HG02852 (cell line): Measurements from ENCODE around the gene PSMD11.
A peak's percentile ranks its signal among the peaks of the same experiment; 100 is the strongest.

Source experiments
- ATAC-seq: cut with Tn5 transposase; IDR thresholded peaks from one replicate; pipeline ENCODE4 v1.9.1; 2021; ENCODE audit warnings: mild to moderate bottlenecking, moderate library complexity; ENCODE audit not compliant: unreplicated experiment

The PSMD11 gene

DNA sequence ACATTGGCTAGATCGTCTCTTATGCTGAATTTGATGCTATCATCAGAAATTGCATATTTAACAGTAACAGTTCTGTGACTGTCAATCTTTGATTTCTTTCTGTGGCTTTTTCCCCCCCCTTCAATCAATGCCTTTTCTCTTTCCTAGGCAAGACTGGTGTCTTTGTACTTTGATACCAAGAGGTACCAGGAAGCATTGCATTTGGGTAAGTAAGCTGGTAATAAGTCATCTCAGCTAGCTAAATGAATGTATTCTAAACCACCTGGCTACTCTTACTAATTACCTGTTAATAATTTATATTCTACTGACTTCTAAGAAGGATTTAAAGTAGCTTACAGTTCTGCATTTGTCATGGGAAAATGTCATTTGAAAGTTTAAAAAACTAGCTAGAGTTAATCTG, 20.1 kb downstream of the PSMD11 start:
- ATAC-seq, result no peak

DNA sequence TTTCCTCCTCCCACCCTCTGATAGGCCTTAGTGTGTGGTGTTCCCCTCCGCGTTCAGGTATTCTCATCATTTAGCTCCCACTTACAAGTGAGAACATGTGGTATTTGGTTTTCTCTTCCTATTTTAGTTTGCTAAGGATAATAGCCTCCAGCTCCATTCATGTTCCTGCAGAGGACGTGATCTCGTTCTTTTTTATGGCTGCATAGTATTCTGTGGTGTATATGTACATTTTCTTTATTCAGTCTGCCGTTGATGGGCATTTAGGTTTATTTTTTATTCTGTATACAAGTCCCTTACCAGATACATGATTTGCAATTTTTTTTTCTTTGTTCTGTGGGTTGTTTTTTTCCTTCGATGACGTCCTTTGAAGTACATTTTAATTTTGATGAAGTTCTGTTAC, 23.6 kb downstream of the PSMD11 start:
- no peak for ATAC-seq

DNA sequence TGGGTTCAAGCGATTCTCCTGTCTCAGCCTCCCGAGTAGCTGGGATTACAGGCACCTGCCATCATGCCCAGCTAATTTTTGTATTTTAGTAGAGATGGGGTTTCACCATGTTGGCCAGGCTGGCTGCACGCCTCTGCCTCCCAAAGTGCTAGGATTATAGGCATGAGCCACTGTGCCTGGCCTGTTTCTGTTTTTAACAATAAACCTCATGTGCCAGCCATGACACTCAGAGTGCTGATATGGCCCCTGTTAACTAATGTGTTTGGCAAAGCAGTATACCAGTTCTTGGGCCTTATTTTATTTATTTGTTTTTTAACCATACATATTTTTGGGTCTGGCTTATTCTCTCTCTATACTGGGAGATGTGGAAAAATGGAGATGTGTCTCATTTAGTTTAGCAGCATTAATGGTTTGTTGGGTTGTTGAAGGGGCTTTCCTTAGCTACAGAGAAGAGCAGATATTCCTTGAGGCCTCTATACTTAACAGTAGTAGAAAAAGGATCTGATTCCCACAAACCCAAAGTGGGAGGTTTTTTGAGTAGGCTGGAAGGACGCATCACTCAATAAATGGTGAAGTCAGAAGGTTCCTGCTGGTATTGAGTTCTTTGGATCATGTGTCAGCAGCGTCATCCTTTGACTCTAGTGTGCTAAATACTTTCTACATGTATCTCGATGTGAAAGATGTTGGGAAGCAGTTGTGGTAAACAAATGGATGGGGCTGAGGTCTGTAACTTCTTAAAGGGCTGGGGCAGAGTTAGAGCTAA, 26.3 kb downstream of the PSMD11 start:
- ATAC-seq, result no peak

DNA sequence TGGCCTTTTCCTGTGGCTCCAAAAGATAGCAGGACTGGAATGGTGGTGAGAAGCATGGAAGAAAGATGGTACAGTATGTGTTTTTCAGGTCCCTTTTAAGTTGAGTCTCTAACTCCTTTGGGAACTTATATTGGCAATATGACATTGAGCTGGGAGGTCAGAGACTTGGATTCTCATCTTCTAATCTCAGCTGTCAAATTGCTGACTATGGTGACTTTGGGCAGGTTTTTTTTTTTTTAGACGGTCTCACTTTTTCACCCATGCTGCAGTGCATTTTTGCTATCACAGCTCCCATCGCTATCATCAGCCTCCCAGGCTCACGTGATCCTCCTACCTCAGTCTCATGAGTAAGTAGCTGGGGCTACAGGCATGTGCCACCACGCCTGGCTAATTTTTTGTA, 27.3 kb downstream of the PSMD11 start:
- ATAC-seq, result no peak

DNA sequence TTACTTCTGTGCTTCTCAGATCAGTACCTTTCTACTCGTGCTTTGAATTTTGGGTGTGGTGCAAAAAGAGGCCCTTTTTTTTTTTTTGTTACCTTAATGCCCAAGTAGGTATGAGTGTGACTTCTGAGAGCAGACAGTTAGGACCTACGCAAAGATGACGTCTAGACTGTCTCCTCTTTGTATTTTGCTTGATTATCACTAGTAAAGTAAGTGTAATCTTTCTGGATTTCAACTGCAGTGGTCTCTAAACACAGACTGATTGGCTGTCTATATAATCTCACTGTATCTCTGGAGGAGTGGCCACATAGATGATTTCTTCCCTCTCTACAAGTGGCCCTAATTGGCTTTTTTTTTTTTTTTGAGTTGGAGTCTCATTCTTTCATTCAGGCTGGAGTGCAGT, 30.9 kb downstream of the PSMD11 start:
- ATAC-seq, result no peak

DNA sequence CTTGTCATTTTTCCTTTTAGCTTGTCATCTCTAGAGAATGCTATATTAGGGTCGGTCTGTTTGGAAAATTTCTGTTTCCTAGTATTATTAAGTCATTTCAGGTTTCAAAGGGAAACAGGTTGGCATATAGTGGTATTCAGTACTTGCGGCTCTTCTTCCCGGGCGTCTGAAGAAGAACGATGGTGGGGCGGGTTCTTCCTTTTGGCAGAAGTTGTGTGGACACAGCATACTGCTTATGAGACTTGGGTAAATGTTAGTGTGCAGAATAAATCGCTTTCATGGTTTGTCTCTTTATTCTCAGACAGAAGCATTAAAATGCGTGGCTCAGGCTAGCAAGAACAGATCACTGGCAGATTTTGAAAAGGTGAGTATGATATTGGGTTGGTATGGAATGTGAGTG, 32.9 kb downstream of the PSMD11 start:
- no peak for ATAC-seq

DNA sequence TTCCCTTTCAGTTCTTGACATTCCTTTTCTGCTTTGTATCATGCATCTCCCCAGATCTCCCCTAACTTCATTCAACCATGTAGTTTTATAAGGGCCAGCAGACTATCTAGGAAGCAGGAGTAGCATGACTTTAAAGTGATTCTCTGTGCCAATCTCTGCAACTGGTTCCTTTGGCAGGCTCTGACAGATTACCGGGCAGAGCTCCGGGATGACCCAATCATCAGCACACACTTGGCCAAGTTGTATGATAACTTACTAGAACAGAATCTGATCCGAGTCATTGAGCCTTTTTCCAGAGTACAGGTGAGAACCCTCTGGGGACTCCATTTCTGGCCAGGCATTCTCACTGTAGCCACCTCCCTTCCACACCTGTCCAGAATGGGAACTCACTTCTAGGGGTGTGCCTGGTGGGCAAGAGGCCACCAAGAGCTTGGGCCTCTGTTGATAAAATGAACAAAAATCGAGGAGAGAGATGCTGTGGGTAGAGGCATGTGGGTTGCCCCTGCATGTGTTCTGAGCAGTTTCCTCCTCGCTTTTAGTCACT, 34.8 kb downstream of the PSMD11 start:
- no peak for ATAC-seq

DNA sequence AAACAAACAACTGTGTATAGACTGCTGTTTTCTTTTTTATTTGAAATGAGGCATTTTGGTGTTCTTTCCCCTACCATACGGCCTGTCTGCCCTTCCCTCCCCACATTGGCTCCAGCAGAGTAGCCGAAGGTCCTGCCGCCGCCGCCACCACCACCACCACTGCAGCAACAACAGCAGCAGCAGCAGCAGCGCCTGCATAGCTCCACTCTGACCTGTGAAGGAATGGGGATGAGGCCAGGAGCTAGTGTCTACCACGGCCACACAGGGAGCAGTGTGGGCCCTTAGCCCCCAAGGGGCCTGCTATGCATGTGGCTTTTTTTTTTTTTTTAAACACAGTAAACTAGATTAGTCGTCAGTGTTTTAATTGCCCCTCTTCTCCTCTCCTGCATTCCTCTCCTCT, 36.9 kb downstream of the PSMD11 start:
- no peak for ATAC-seq

DNA sequence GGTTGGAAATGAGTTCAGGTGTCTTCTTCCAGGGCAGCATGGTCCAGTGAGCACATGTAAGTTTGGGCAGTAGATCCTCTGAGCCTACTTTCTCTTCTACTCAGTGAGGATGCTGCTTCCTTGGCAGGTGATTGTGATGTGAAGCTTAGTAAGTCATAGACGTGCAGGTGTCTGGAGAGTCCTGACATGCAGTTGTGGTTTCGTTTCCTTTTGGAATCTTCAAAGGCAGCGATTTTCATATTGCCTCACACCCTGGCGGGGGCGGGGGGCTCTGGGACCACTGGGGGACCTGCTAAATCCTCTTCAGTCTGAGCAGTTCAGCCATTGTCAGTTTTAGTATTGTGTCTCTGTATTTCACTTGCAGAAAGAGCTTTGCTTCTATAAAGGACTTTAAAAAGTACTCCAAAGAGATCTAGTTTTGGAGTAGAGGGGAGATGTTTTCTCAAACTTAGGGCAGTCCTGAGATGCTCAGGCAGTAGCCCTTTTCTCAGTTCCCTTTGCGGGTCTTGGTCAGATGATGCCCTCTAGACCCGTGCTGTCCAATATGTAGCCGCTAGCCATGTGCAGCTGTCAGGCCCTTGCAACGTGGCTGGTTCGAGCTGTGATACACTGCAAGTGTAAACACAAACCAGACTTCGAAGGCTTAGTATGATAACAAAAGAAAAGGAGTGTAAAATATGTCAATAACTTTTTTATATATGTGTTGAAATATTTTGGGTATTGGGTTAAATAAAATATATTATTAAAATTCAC, 38.4 kb downstream of the PSMD11 start:
- no peak for ATAC-seq

DNA sequence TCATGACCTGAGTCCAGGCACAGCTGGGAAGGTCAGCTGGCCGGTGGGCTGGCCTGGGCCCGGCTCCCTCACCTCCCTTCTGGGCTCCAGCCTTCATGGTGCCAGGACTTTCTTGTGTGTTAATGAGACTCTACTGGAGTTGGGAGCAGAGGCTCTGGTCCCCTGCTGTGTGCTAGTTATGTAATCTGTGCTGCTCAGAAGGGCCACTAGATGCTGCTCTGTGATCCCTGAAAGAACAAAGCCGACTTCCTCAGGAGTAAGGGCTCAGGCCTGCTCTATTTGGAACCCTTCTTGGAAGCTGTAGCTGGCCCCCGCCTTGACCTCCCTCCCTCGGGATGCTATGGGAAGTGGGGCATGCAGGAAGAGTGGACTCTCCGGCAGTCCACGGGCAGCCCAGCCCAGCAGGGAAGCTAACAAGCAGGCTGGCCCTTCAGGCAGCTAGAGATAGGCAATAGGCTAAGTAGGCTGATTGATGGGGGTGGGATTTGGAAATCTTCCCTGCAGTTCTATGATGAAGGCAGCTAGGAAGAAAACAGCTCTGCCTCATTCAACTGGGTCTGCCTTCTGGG, 39.2 kb downstream of the PSMD11 start:
- no peak for ATAC-seq

DNA sequence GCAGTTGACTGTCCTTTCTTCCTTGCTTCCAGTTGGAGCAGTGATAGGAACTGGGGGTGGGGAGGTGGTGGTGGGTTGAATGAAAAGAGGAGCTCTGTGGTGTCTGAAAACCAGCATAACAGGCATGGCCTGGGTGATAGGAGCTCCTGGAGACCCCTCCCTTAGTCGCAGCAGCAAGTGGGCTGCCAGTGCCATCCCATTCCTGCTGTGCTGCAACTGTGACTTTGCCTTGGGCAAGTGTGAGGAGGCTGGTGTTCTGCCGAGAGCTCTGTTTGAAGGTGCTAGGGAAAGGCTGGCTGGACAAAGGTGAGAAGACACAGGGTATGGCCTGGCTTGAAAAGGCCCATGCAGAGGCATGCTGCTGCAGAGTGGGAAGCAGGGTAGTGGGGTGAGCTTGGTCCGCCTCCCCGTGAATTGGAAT, 39.7 kb downstream of the PSMD11 start:
- ATAC-seq, result no peak

DNA sequence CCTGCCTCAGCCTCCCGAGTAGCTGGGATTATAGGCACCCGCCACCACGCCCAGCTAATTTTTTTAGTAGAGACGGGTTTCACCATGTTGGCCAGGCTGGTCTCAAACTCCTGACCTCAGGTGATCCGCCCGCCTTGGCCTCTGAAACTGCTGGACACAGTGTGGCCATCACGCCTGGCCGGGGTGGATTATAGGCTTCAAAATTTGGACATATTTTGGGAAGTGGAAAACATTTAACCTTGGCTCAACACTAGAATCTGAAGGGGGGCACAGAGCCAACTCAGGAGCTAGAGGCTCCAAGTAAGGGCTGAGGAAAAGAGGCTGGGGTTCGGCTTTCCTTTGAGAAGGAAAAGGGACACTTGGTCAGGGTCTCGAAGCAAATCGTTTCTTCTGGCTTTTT, 40.3 kb downstream of the PSMD11 start:
- ATAC-seq, result no peak

DNA sequence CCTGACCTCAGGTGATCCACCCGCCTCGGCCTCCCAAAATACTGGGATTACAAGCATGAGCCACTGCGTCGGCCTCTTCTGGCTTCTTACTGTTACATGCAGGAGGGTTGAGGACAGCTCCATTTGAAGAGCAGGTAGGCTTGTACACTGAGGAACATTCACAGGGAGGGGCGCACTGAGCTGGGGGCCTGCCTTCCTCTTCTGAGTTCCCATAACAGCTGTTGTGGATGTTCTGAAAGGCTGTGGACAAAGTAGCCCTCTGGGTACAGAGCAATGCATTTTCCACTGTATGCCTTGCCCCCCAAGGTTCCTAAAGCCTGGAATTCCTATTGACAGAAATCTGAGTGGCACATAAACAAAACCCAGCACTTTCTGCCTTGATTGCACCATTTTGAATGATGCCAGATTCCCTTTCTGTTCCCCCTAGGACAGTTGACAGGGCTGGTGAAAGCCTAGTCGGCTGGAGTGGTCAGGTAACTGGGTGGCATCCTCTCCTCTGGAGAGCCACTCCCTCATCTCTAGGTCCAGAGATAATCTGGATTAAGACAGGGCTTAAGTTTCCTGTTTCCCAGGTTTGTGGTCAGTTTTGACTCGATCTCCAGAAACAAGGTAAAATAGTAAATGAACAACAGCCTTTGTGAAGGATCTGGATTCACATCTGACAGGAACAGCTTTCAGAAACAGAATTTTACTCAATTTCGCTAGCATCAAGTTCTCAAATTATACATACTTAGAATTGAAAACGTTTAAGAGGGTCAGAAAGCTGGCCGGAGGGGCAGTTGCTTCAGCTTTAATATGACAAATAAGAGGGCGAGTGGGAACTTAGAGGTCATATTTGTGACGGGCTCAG, 41.2 kb downstream of the PSMD11 start:
- no peak for ATAC-seq

DNA sequence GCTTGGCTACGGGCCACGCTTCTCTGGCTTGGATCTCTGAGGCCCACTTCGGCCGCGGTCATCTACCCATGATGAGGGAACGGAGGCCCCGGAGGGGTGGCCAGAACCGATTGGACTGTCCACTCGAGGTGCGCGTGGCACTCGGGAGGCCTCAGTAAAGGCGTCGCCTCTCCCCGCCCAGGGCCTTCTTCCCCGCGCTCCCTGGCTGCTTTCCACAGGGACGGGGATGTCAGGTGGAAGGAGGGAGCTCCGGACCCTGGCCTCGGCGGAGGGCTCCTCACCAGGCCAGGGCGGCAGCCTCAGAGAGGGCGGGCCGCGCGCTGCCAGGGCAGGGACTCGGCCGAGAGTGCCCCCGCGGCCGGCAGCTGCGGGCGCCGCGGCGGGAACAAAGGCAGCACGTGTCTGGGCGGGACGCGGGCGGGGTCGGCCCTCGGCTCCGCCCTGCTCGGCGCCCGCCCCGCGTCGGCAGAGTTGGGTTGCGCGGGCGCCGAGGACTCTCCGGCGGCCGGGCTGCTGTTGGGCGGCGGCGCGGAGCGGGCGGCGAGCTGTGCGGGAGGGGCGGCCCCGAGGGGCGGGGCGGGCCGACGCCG, 41.9 kb downstream of the PSMD11 start:
- peak; percentile 44 for ATAC-seq

DNA sequence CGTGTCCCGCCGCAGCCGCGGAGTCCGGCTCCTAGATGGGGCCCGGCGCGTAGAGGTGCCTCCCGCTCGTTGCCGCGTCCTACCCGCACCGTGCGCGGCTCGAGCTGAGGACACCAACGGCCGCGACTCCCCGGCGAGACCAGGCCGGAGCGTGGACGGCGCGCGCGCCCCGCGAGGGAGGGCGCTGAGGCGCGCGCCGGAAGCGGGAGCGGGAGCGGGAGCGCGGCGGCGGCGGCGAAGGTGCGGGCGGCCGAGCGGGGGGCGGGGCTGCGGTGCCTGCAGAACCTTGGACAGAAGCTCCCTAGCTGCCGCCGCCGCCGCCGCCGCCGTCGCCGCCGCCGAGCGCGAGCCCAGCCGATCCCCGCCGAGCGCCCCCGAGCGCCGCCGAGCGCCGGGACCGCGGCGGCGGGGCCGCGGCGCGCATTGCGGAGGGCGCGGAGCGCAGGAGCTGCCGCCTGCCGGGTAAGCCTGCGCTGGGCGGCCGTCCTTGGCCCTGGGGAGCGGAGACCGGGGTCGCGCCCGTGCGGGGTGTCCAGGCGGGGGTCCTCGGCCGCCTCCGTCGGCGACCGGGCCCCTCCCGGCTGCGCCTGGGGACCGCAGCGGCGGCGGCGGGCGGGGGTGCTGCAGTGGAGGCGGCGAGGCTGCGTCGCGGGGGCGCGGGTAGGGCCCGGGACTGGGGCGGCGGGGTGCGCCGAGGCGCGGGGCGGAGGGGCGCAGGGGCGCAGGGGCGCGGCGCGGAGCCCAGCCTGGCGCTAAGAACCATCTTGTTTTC, 42.6 kb downstream of the PSMD11 start, which contains the start of gene CDK5R1:
CDK5R1 (plus strand) TSS at position 293 of the 772 bp plus-strand sequence. CDS start 628 bp downstream, outside the sequence.
- ATAC-seq, result peak; percentile 45

DNA sequence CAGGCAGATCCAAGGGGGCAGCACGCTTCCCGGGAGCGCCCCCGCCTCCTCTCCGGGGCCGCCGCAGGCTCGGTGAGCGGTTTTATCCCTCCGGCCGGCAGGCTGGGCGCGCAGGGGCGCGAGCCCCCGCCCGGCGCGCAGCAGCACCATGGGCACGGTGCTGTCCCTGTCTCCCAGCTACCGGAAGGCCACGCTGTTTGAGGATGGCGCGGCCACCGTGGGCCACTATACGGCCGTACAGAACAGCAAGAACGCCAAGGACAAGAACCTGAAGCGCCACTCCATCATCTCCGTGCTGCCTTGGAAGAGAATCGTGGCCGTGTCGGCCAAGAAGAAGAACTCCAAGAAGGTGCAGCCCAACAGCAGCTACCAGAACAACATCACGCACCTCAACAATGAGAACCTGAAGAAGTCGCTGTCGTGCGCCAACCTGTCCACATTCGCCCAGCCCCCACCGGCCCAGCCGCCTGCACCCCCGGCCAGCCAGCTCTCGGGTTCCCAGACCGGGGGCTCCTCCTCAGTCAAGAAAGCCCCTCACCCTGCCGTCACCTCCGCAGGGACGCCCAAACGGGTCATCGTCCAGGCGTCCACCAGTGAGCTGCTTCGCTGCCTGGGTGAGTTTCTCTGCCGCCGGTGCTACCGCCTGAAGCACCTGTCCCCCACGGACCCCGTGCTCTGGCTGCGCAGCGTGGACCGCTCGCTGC, 43.3 kb downstream of the PSMD11 start:
- ATAC-seq, result no peak

DNA sequence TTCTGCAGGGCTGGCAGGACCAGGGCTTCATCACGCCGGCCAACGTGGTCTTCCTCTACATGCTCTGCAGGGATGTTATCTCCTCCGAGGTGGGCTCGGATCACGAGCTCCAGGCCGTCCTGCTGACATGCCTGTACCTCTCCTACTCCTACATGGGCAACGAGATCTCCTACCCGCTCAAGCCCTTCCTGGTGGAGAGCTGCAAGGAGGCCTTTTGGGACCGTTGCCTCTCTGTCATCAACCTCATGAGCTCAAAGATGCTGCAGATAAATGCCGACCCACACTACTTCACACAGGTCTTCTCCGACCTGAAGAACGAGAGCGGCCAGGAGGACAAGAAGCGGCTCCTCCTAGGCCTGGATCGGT, 43.9 kb downstream of the PSMD11 start:
- ATAC-seq, result no peak

DNA sequence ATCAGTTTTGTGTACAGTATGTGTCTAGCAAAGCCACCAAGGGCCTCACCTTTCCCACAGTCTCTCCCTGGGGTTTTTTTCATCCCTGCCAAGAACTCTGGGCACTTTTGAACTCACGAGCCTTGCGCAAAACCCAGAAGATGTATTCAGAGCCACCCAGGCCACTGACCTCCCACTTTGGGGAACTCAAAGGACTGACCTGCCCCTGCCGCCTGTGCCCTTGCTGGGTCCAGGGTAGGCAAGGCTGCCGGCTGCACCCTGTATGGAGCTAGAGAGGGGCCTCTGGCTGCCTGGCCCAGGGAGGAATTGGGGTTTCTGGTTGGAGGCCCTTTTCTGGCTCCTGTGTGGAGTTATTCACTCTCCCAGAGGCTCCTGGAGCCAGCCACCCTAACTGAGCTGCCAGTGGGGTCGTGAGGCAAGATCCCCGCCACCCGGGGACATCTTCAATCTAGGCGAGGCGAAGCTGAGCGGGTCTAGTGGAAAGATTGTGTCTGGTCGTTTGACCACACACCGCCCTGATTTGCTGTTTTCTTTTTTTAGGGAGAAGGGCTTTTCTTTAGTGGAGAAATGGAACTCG, 44.4 kb downstream of the PSMD11 start:
- ATAC-seq, result no peak
